Measurements from ENCODE around the gene PRL.

PRL gene

DNA sequence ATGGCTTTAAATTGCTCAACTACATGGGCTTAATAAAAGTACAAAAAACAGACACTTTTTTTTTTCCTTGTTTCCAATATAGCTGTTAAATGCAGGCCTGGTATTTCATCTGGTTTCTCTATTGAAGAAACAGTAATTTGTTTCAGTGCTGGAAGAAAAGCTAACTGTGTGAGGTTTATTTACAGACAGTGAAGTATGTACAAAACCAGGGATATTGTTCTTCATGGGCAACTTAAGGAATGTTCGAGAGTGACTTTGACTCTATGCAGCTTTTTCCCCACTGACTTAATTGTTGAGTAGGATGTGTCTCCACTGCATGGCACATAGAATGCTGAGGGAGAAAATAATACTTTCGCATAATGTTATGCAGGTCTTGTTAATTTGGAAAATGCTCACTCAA, 31.0 kb upstream of the PRL start:
- WGBS (ENCODE audit: extremely low coverage, insufficient coverage, insufficient read length) = no CpG with 5 or more reads among the region's 2 CpGs
- no peak overlapping the region for H3K14ac ChIP-seq (ENCODE audit: low read length)
- H4K12ac ChIP-seq (ENCODE audit: low read depth, low read length) = no peak overlapping the region
- H2AK5ac ChIP-seq (ENCODE audit: low read length) = no peak overlapping the region
- no peak overlapping the region for H4K8ac ChIP-seq (ENCODE audit: low read depth, low read length)
- H3K79me2 ChIP-seq (ENCODE audit: control insufficient read depth, insufficient read depth, low read length, poor library complexity) = no peaks in the 10 kb centered on the region
- H2BK5ac ChIP-seq (ENCODE audit: low read depth, low read length, poor library complexity) = no peak overlapping the region
- no peak for DNase-seq
- peaks cover 7% of the 10 kb centered on the region for H3K79me1 ChIP-seq (ENCODE audit: low read length)
- no peak overlapping the region for H3K4me2 ChIP-seq (ENCODE audit: low read length)
- no peak overlapping the region for H3K18ac ChIP-seq (ENCODE audit: low read length)
- peaks cover 0 to 3% of the 10 kb centered on the region in 2 experiments for H3K36me3 ChIP-seq (ENCODE audit: control insufficient read depth in 1 of 2, insufficient read depth in 2 of 2, low read length in 2 of 2)
- no peak overlapping the region for H3K9ac ChIP-seq (ENCODE audit: low read length)
- no peak overlapping the region for H4K91ac ChIP-seq (ENCODE audit: low read depth, low read length)
- H2BK120ac ChIP-seq (ENCODE audit: insufficient read depth, low read length, poor library complexity) = no peak overlapping the region
- H2AFZ ChIP-seq (ENCODE audit: insufficient read depth, low read length, poor library complexity) = no peak overlapping the region
- no peaks in the 10 kb centered on the region for H3K4me1 ChIP-seq (ENCODE audit: control insufficient read depth in 1 of 2, insufficient read depth in 2 of 2, low read length in 2 of 2)
- H3K9me3 ChIP-seq (ENCODE audit: insufficient read depth, low read depth, low read length) = peaks cover 2% of the 10 kb centered on the region
- H3K27ac ChIP-seq (ENCODE audit: low read depth, low read length) = no peak overlapping the region
- no peaks in the 10 kb centered on the region for H3K27me3 ChIP-seq (ENCODE audit: insufficient read depth, low read length)
- no peak overlapping the region for H3K23ac ChIP-seq (ENCODE audit: low read length)
- no peak overlapping the region for H3K4me3 ChIP-seq (ENCODE audit: low read depth, low read length)
- H3K4ac ChIP-seq (ENCODE audit: low read depth, low read length) = no peak overlapping the region
- H2BK12ac ChIP-seq (ENCODE audit: low read length) = no peak overlapping the region

DNA sequence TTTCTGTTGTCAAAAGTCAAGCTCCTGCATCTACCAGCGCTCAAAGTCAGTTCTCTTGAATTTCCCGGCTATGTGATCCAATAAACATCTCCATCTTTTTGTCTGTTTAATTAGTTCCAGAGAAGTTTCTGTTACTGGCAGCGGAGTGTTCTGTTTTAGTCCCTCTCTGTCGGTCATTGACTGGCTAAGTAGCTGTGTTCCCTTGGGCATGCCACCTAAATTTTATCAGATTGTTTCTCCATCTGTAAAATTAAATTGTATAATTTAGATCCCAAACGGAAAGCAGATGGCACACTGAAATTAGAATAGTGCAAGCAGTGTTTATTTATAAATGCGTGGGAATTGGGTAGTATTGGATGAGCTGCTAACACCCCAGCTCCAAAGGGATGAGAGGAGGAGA, 29.7 kb upstream of the PRL start:
- H3K4me2 ChIP-seq (ENCODE audit: low read length) = no peak overlapping the region
- no peak overlapping the region for H4K12ac ChIP-seq (ENCODE audit: low read depth, low read length)
- H3K4me1 ChIP-seq (ENCODE audit: control insufficient read depth in 1 of 2, insufficient read depth in 2 of 2, low read length in 2 of 2) = peaks cover 6 to 7% of the 10 kb centered on the region in 2 experiments
- peaks cover 2% of the 10 kb centered on the region for H3K9me3 ChIP-seq (ENCODE audit: insufficient read depth, low read depth, low read length)
- DNase-seq = no peak
- no peak overlapping the region for H3K4ac ChIP-seq (ENCODE audit: low read depth, low read length)
- H3K9ac ChIP-seq (ENCODE audit: low read length) = no peak overlapping the region
- H4K8ac ChIP-seq (ENCODE audit: low read depth, low read length) = no peak overlapping the region
- no peak overlapping the region for H3K14ac ChIP-seq (ENCODE audit: low read length)
- H2BK12ac ChIP-seq (ENCODE audit: low read length) = no peak overlapping the region
- H3K18ac ChIP-seq (ENCODE audit: low read length) = no peak overlapping the region
- H3K36me3 ChIP-seq (ENCODE audit: control insufficient read depth in 1 of 2, insufficient read depth in 2 of 2, low read length in 2 of 2) = peaks cover 0 to 3% of the 10 kb centered on the region in 2 experiments
- peaks cover 9% of the 10 kb centered on the region for H3K79me1 ChIP-seq (ENCODE audit: low read length)
- no peak overlapping the region for H3K4me3 ChIP-seq (ENCODE audit: low read depth, low read length)
- no peak overlapping the region for H2BK5ac ChIP-seq (ENCODE audit: low read depth, low read length, poor library complexity)
- no peak overlapping the region for H2AK5ac ChIP-seq (ENCODE audit: low read length)
- WGBS (ENCODE audit: extremely low coverage, insufficient coverage, insufficient read length) = no CpG with 5 or more reads among the region's 6 CpGs
- H4K91ac ChIP-seq (ENCODE audit: low read depth, low read length) = no peak overlapping the region
- no peak overlapping the region for H2AFZ ChIP-seq (ENCODE audit: insufficient read depth, low read length, poor library complexity)
- H3K79me2 ChIP-seq (ENCODE audit: control insufficient read depth, insufficient read depth, low read length, poor library complexity) = no peaks in the 10 kb centered on the region
- H2BK120ac ChIP-seq (ENCODE audit: insufficient read depth, low read length, poor library complexity) = no peak overlapping the region
- no peaks in the 10 kb centered on the region for H3K27me3 ChIP-seq (ENCODE audit: insufficient read depth, low read length)
- H3K27ac ChIP-seq (ENCODE audit: low read depth, low read length) = no peak overlapping the region
- H3K23ac ChIP-seq (ENCODE audit: low read length) = no peak overlapping the region

DNA sequence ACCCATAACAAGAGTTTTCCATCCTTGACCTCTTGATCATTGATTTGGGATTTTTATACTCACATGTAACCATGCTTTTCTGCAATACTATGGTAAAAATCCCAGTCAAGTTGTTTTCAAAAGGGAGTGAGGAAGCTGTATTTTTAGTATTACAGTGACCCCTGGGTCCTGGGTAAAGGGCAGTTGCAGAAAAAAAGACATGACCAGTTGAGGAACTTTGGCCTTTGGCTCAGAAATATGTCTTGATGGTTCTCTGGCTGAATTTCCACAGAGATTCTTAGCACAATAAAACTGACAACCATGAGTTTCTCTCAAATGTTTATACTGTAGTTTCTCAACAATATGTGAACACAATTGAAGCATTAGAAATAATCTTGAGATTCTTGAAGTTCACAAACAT, 28.6 kb upstream of the PRL start:
- Histone ChIP-seq H3K27ac (ENCODE audit: low read depth, low read length) (no peak overlapping the region), H4K12ac (ENCODE audit: low read depth, low read length) (no peak overlapping the region), H2BK12ac (ENCODE audit: low read length) (no peak overlapping the region), H2BK120ac (ENCODE audit: insufficient read depth, low read length, poor library complexity) (no peak overlapping the region), H2AK5ac (ENCODE audit: low read length) (no peak overlapping the region), H3K4me1 (ENCODE audit: control insufficient read depth in 1 of 2, insufficient read depth in 2 of 2, low read length in 2 of 2) (peaks cover 7 to 8% of the 10 kb centered on the region in 2 experiments), H3K36me3 (ENCODE audit: control insufficient read depth in 1 of 2, insufficient read depth in 2 of 2, low read length in 2 of 2) (no peaks in the 10 kb centered on the region), H3K4me3 (ENCODE audit: low read depth, low read length) (no peak overlapping the region), H3K9ac (ENCODE audit: low read length) (no peak overlapping the region), H3K14ac (ENCODE audit: low read length) (no peak overlapping the region), H4K91ac (ENCODE audit: low read depth, low read length) (no peak overlapping the region), H2BK5ac (ENCODE audit: low read depth, low read length, poor library complexity) (no peak overlapping the region), H4K8ac (ENCODE audit: low read depth, low read length) (no peak overlapping the region), H3K23ac (ENCODE audit: low read length) (no peak overlapping the region), H3K27me3 (ENCODE audit: insufficient read depth, low read length) (no peaks in the 10 kb centered on the region), H3K79me2 (ENCODE audit: control insufficient read depth, insufficient read depth, low read length, poor library complexity) (no peaks in the 10 kb centered on the region), H3K4me2 (ENCODE audit: low read length) (no peak overlapping the region), H3K9me3 (ENCODE audit: insufficient read depth, low read depth, low read length) (no peaks in the 10 kb centered on the region), H2AFZ (ENCODE audit: insufficient read depth, low read length, poor library complexity) (no peak overlapping the region), H3K4ac (ENCODE audit: low read depth, low read length) (no peak overlapping the region), H3K79me1 (ENCODE audit: low read length) (peaks cover 9% of the 10 kb centered on the region), H3K18ac (ENCODE audit: low read length) (no peak overlapping the region)
- no peak for DNase-seq

DNA sequence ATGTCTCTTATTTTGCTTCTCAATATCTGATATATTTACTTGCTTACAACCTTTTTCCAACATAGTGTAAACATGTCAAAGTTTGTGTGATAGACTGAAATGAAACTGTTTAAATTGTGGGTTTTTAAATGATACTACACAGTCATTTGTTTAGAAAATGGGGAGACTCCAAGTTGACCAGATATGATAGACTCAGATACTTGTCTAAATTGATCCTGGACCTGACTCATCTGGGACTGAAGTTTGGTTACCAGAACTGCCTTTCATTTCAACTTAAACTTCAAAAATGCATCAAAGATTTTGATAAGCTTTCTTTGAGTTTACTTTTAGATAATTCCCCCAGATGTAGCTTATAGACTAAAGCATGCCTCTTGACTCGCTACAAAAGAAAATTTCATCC, 27.0 kb upstream of the PRL start:
- H3K9ac ChIP-seq (ENCODE audit: low read length) = no peak overlapping the region
- no peak overlapping the region for H2BK120ac ChIP-seq (ENCODE audit: insufficient read depth, low read length, poor library complexity)
- H2BK5ac ChIP-seq (ENCODE audit: low read depth, low read length, poor library complexity) = no peak overlapping the region
- peak overlapping the region; percentile 51 for H2BK12ac ChIP-seq (ENCODE audit: low read length)
- no peaks in the 10 kb centered on the region for H3K27me3 ChIP-seq (ENCODE audit: insufficient read depth, low read length)
- no peak overlapping the region for H4K12ac ChIP-seq (ENCODE audit: low read depth, low read length)
- H3K36me3 ChIP-seq (ENCODE audit: control insufficient read depth in 1 of 2, insufficient read depth in 2 of 2, low read length in 2 of 2) = no peaks in the 10 kb centered on the region
- no CpG with 5 or more reads among the region's 1 CpG for WGBS (ENCODE audit: extremely low coverage, insufficient coverage, insufficient read length)
- peaks cover 13% of the 10 kb centered on the region for H3K79me1 ChIP-seq (ENCODE audit: low read length)
- no peak overlapping the region for H3K27ac ChIP-seq (ENCODE audit: low read depth, low read length)
- H4K8ac ChIP-seq (ENCODE audit: low read depth, low read length) = no peak overlapping the region
- H3K4me1 ChIP-seq (ENCODE audit: control insufficient read depth in 1 of 2, insufficient read depth in 2 of 2, low read length in 2 of 2) = peaks cover 7 to 8% of the 10 kb centered on the region in 2 experiments
- no peaks in the 10 kb centered on the region for H3K9me3 ChIP-seq (ENCODE audit: insufficient read depth, low read depth, low read length)
- H3K4ac ChIP-seq (ENCODE audit: low read depth, low read length) = no peak overlapping the region
- H3K18ac ChIP-seq (ENCODE audit: low read length) = no peak overlapping the region
- H2AFZ ChIP-seq (ENCODE audit: insufficient read depth, low read length, poor library complexity) = no peak overlapping the region
- no peak overlapping the region for H3K14ac ChIP-seq (ENCODE audit: low read length)
- no peak overlapping the region for H3K4me3 ChIP-seq (ENCODE audit: low read depth, low read length)
- H3K79me2 ChIP-seq (ENCODE audit: control insufficient read depth, insufficient read depth, low read length, poor library complexity) = no peaks in the 10 kb centered on the region
- no peak for DNase-seq
- no peak overlapping the region for H4K91ac ChIP-seq (ENCODE audit: low read depth, low read length)
- H3K23ac ChIP-seq (ENCODE audit: low read length) = no peak overlapping the region
- no peak overlapping the region for H3K4me2 ChIP-seq (ENCODE audit: low read length)
- H2AK5ac ChIP-seq (ENCODE audit: low read length) = no peak overlapping the region
